Tibial nerve (tissue), 3 donors: Measurements from ENCODE around the gene FAM171A1.

Experiments
- CTCF ChIP-seq, 5 experiments: fragments of 200-600 bp in 3 of 5; fragments of 450-650 bp in 2 of 5; sonication (generic) in 3 of 5; IDR thresholded peaks; one replicate each; pipeline ENCODE4 v1.5.1; 2016 to 2019; ENCODE audit warnings: antibody characterized with exemption in 5 of 5, mild to moderate bottlenecking in 3 of 5, moderate library complexity in 2 of 5
- POLR2A ChIP-seq, 2 donors: fragments of 450-650 bp; IDR thresholded peaks; one replicate each; pipeline ENCODE4 v1.6.1; 2017; ENCODE audit warnings: antibody characterized with exemption in 2 of 2, mild to moderate bottlenecking in 2 of 2, moderate library complexity in 2 of 2

GRCh38 chr10:15367296-15368085, 3.6 kb downstream of the FAM171A1 start:
- TF ChIP-seq CTCF (IDR thresholded peaks at IDR 0.05): no peak
- no peak for TF ChIP-seq POLR2A (IDR thresholded peaks at IDR 0.05)
